SKM-1 treated with dmso at 0.1 percent for 144 hours (cell line): ENCODE data around the gene MED12L.

Source experiments
- DNase-seq: peaks from one replicate; lab custom pipeline; 2025; ENCODE audit not compliant: unreplicated experiment; lab: John Stamatoyannopoulos, UW

Gene MED12L

GRCh38 chr3:151318991-151319390, 233.5 kb downstream of the MED12L start:
- DNase-seq = peak; percentile 64

- DNase-seq = no peak
Measured at GRCh38 chr3:151319628-151320027, 234.2 kb downstream of the MED12L start.

- DNase-seq = no peak
Measured at GRCh38 chr3:151320131-151320530, 234.7 kb downstream of the MED12L start.

- DNase-seq = no peak
Measured at GRCh38 chr3:151321526-151321925, 236.1 kb downstream of the MED12L start.

GRCh38 chr3:151322511-151322910, 237.0 kb downstream of the MED12L start:
- peak; percentile 15 for DNase-seq

- peak; percentile 25 for DNase-seq
Measured at GRCh38 chr3:151327571-151328198, 242.2 kb downstream of the MED12L start.

GRCh38 chr3:151328298-151328995, 243.0 kb downstream of the MED12L start:
- peak; percentile 55 for DNase-seq

GRCh38 chr3:151329363-151329762, 243.9 kb downstream of the MED12L start, which contains the start of gene P2RY13:
Gene P2RY13 (minus strand): TSS chr3:151329549. CDS start chr3:151329528, 21 bp downstream.
- peak; percentile 47 for DNase-seq

GRCh38 chr3:151330379-151330778, 244.9 kb downstream of the MED12L start:
- no peak for DNase-seq

GRCh38 chr3:151330899-151331298, 245.4 kb downstream of the MED12L start:
- peak; percentile 66 for DNase-seq

GRCh38 chr3:151331696-151332095, 246.2 kb downstream of the MED12L start:
- peak; percentile 19 for DNase-seq

- no peak for DNase-seq
Measured at GRCh38 chr3:151345859-151346258, 260.4 kb downstream of the MED12L start.

GRCh38 chr3:151346292-151346691, 260.8 kb downstream of the MED12L start:
- peak; percentile 96 for DNase-seq

- peak; percentile 99 for DNase-seq
Measured at GRCh38 chr3:151347432-151347831, 262.0 kb downstream of the MED12L start.

GRCh38 chr3:151350656-151351055, 265.2 kb downstream of the MED12L start:
- DNase-seq = no peak

GRCh38 chr3:151351219-151351618, 265.8 kb downstream of the MED12L start:
- DNase-seq = no peak

GRCh38 chr3:151351648-151352047, 266.2 kb downstream of the MED12L start:
- DNase-seq = no peak

- DNase-seq = no peak
Measured at GRCh38 chr3:151356794-151357462, 271.5 kb downstream of the MED12L start.

- DNase-seq = no peak
Measured at GRCh38 chr3:151357463-151357850, 272.0 kb downstream of the MED12L start.

- peak; percentile 2 for DNase-seq
Measured at GRCh38 chr3:151362751-151363174, 277.3 kb downstream of the MED12L start.

- no peak for DNase-seq
Measured at GRCh38 chr3:151366993-151367392, 281.5 kb downstream of the MED12L start.

GRCh38 chr3:151367448-151367847, 282.0 kb downstream of the MED12L start:
- DNase-seq = no peak
